Hindlimb muscle (tissue), 1 donor: ENCODE measurements around the gene USP16. TPM values are rescaled to one million over a fixed set of nuclear protein-coding genes. Genes with fewer than 3 reads are reported as not detected.

Experiments used
- DNase-seq: peaks from one replicate; pipeline ENCODE4 v3.0.0-alpha.2; 2013
- polyA plus RNA-seq: library from polyadenylated mRNA; unstranded; fragments of 120-200 nt; gene quantifications from one replicate; pipeline ENCODE4 v1.2.1, GENCODE V29; 2013; ENCODE audit not compliant: insufficient read length

The USP16 gene
- polyA plus RNA-seq, 1 donor: 40.0 TPM

- DNase-seq: no peak
These were observed 59.9 kb downstream of the USP16 start for GRCh38 chr21:29084372-29084771.

- no peak for DNase-seq
These were observed 60.8 kb downstream of the USP16 start for GRCh38 chr21:29085106-29085752.

- no peak for DNase-seq
These were observed 66.6 kb downstream of the USP16 start for GRCh38 chr21:29091033-29091432.

GRCh38 chr21:29092102-29092959 is 67.9 kb downstream of the USP16 start:
- DNase-seq: no peak

DNA sequence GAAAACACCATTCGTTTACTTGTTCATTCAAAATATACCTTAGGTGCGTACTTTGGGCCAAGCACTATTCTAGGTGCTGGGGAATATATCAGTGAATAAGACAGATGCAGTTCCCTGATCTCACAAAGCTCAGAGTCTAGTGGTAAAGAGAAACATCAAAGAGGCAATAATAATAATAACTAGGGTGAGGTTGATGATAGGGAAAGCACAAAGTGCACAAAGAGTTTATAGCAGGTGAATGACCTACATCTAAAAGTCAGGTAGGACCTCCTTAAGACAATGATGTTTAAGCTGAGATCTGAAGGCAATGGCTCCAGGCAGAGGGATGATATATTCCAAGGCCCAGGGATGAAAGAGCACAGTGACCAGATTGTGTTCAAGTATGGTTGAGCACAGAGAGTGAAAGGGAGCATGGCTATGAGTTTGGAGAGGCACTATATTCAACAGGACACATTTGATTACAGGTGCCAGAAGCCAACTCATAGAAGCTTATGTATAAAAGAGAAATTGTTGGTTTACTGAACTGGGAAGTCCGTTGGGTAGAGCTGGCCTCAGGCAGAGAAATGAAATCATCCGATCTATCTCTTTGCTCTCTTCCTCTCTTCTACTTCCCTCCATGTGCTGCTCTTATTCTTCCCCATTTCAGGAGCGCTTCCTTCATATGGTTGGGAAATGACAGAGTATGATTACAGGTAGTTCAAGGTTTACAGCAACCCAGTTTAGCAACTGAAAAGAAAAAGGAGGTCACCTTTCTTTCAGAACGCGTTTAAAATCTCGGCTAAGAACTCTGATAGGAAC is 71.9 kb downstream of the USP16 start:
- DNase-seq: no peak

DNA sequence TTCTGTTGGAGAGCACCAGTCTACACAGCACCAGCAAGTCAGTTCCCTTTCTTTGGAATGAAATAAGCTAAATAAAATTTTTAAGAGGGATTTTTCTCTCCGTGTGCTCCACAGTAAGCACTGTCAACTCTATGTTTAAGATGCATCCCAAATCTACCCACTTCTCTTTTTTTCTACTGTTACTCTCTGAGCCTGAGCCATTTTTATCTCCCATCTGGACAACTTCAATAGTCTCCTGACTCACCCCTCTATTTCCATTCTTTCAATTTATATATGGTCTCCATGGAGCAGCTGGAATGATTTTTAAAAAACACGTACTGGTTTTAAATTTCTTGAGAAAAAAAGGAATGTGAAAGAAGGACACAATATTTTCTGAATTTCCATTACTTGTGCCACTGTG is 73.7 kb downstream of the USP16 start:
- no peak for DNase-seq

DNA sequence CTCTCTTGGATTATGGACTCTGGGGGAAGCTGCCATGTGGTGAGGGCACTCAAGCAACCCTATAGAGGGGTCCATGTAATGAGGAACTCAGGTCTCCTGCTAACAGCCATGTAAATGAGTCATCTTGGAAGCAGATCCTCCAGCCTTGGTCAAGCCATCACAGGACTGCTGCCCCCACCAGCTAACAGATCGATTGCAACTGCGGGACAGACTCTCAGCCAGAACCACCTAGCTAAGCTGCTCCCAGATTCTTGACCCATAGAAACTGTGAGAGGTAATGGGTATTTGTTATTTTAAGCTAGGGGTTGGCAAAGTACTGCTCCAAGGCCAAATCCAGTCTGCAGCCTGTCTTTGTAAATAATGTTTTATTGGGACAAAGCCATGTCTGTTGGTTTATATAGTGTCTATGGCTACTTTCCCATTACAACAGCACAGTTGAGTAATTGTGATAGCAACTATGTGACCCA is 78.4 kb downstream of the USP16 start:
- no peak for DNase-seq

Other genes starting within 250 kb of the USP16 start
- gene LTN1, start 31.8 kb upstream of the USP16 start, polyA plus RNA-seq: 18.6 TPM
- gene RWDD2B, start 5.3 kb upstream of the USP16 start, polyA plus RNA-seq: 18.8 TPM
- 133 TPM for gene CCT8, start 49.0 kb downstream of the USP16 start, polyA plus RNA-seq
- 74.2 TPM for gene MAP3K7CL, start 106.0 kb downstream of the USP16 start, polyA plus RNA-seq